ENCODE results near the gene MON1B. TPM values are rescaled to one million over a fixed set of nuclear protein-coding genes. Genes with fewer than 3 reads are reported as not detected.

Gene MON1B
- total RNA-seq, 1 donor from 2014 or later, result 29.0 TPM

DNA sequence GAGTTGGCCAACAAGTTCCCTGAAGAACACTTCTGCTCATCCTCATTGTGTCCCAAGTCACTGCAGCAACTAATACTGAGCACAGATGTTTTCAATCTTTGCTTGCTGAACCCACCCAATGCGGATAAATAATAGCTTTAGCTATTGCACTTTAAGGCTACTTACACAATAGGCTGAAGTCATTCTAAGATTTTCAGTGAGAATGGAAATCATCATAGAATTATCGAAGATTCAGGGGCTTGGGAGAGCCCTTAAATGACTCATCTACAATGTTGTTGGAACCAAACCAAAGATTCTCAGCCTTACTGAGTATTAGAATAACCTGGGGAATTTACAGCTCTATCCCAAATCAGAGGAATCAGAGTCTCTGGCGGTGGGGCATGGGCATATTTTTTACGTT lies 59.4 kb downstream of the MON1B start:
- ATAC-seq, result no peak

Other genes with a start within 250 kb of the MON1B start
- 6.0 TPM for gene SYCE1L, start 8.2 kb downstream of the MON1B start, total RNA-seq
- gene ADAMTS18, start 243.8 kb downstream of the MON1B start, total RNA-seq, result not detected